RWPE2 (cell line): Measurements from ENCODE around the gene SLC16A8.

Experiments
- ATAC-seq: fragments of 200-7000 bp; cut with Tn5 transposase; 3 replicates; pipeline ENCODE4 v1.9.1; 2021; ENCODE audit warnings: low read depth
- DNase-seq: peaks from one replicate; pipeline ENCODE4 v3.0.0-alpha.2; 2020; ENCODE audit warnings: low spot score
- H3K27ac ChIP-seq: fragments of 450-650 bp; 2 replicates; pipeline ENCODE4 v1.5.1; 2017; ENCODE audit warnings: mild to moderate bottlenecking; ENCODE audit not compliant: poor library complexity, severe bottlenecking
- H3K27me3 ChIP-seq: fragments of 250-450 bp; sonication (Bioruptor Pico); 2 replicates; pipeline ENCODE4 v1.5.1; 2021; ENCODE audit warnings: mild to moderate bottlenecking, moderate library complexity; ENCODE audit not compliant: insufficient read depth, poor library complexity, severe bottlenecking
- H3K36me3 ChIP-seq: fragments of 250-450 bp; sonication (Bioruptor Pico); 2 replicates; pipeline ENCODE4 v1.5.1; 2020; ENCODE audit warnings: low read depth, mild to moderate bottlenecking, moderate library complexity
- H3K4me1 ChIP-seq: fragments of 250-450 bp; sonication (Bioruptor Pico); 2 replicates; pipeline ENCODE4 v1.5.1; 2021; ENCODE audit warnings: mild to moderate bottlenecking, moderate library complexity; ENCODE audit not compliant: insufficient read depth, poor library complexity, severe bottlenecking
- H3K4me3 ChIP-seq: fragments of 250-450 bp; sonication (Bioruptor Pico); 2 replicates; pipeline ENCODE4 v1.5.1; 2021; ENCODE audit warnings: mild to moderate bottlenecking, moderate library complexity; ENCODE audit not compliant: severe bottlenecking
- H3K9me3 ChIP-seq: fragments of 250-450 bp; sonication (Bioruptor Pico); 2 replicates; pipeline ENCODE4 v1.5.1; 2021; ENCODE audit warnings: mild to moderate bottlenecking, moderate library complexity; ENCODE audit not compliant: severe bottlenecking
- CTCF ChIP-seq: fragments of 450-650 bp; IDR thresholded peaks from one replicate; pipeline ENCODE4 v1.5.1; 2017; ENCODE audit warnings: mild to moderate bottlenecking, moderate library complexity; ENCODE audit not compliant: poor library complexity, severe bottlenecking

Gene SLC16A8

GRCh38 chr22:38036392-38037062 lies 47.5 kb downstream of the SLC16A8 start:
- DNase-seq: no peak

GRCh38 chr22:38035530-38035885 lies 48.5 kb downstream of the SLC16A8 start:
- ATAC-seq (no peak), DNase-seq (peak; percentile 34)
- Histone ChIP-seq H3K36me3 (no peaks in the 10 kb centered on the region), H3K27ac (no peak overlapping the region), H3K4me3 (no peak overlapping the region), H3K27me3 (no peaks in the 10 kb centered on the region), H3K4me1 (peaks cover 4% of the 10 kb centered on the region), H3K9me3 (no peaks in the 10 kb centered on the region)
- no peak for TF ChIP-seq CTCF

More at GRCh38 chr22:38036392-38037062, 47.5 kb downstream of the SLC16A8 start:
- Histone ChIP-seq H3K36me3 (no peaks in the 10 kb centered on the region), H3K27ac (no peak overlapping the region), H3K4me1 (peaks cover 4% of the 10 kb centered on the region), H3K9me3 (no peaks in the 10 kb centered on the region), H3K27me3 (no peaks in the 10 kb centered on the region), H3K4me3 (no peak overlapping the region)
- TF ChIP-seq CTCF: no peak
- no peak for ATAC-seq

GRCh38 chr22:38034884-38035529 lies 49.0 kb downstream of the SLC16A8 start:
- H3K27me3 ChIP-seq: no peaks in the 10 kb centered on the region
- no peaks in the 10 kb centered on the region for H3K36me3 ChIP-seq
- no peaks in the 10 kb centered on the region for H3K9me3 ChIP-seq
- no peak for TF ChIP-seq CTCF
- ATAC-seq: no peak
- DNase-seq: no peak
- H3K4me3 ChIP-seq: no peak overlapping the region
- H3K4me1 ChIP-seq: peaks cover 4% of the 10 kb centered on the region
- H3K27ac ChIP-seq: no peak overlapping the region

- TF ChIP-seq CTCF: no peak
- no peak overlapping the region for H3K4me3 ChIP-seq
- H3K4me1 ChIP-seq: peaks cover 4% of the 10 kb centered on the region
- H3K27me3 ChIP-seq: no peaks in the 10 kb centered on the region
- H3K9me3 ChIP-seq: no peaks in the 10 kb centered on the region
- H3K27ac ChIP-seq: no peak overlapping the region
- no peaks in the 10 kb centered on the region for H3K36me3 ChIP-seq
- DNase-seq (peak; percentile 88), ATAC-seq (peak; percentile 98)
Observed at GRCh38 chr22:38034278-38034882, 49.6 kb downstream of the SLC16A8 start.
